Stomach smooth muscle (tissue), 2 donors: Measurements from ENCODE around the gene MAOB.

Experiments
- H3K27ac ChIP-seq: one replicate; pipeline ENCODE4 v1.7.0; 2013; ENCODE audit warnings: mild to moderate bottlenecking, low read length, inconsistent platforms
- H3K27me3 ChIP-seq, 2 donors: one replicate each; pipeline ENCODE4 v1.7.0; 2013; ENCODE audit warnings: low read length in 2 of 2; ENCODE audit not compliant: insufficient read depth in 2 of 2, control insufficient read depth in 1 of 2
- H3K36me3 ChIP-seq, 2 donors: one replicate each; pipeline ENCODE4 v1.7.0; 2013; ENCODE audit warnings: low read length in 2 of 2; ENCODE audit not compliant: control insufficient read depth in 2 of 2, insufficient read depth in 2 of 2
- H3K4me1 ChIP-seq: one replicate; pipeline ENCODE4 v1.7.0; 2013; ENCODE audit warnings: low read length; ENCODE audit not compliant: control insufficient read depth, insufficient read depth
- H3K4me3 ChIP-seq, 2 donors: one replicate each; pipeline ENCODE4 v1.7.0; 2013; ENCODE audit warnings: low read length in 2 of 2
- H3K9ac ChIP-seq, 2 donors: one replicate each; pipeline ENCODE4 v1.7.0; 2013; ENCODE audit warnings: low read length in 2 of 2, mild to moderate bottlenecking in 1 of 2
- H3K9me3 ChIP-seq, 2 donors: one replicate each; pipeline ENCODE4 v1.7.0; 2013; ENCODE audit warnings: low read length in 2 of 2; ENCODE audit not compliant: control insufficient read depth in 2 of 2
- donor health status: healthy.
- donor health status: Pancreatic carcinoma.

MAOB gene

GRCh38 chrX:43861750-43862149, 20.5 kb downstream of the MAOB start:
- Histone ChIP-seq H3K27me3 (peaks cover 0 to 4% of the 10 kb centered on the region in 2 donors), H3K36me3 (no peaks in the 10 kb centered on the region), H3K27ac (no peak overlapping the region), H3K4me3 (no peak overlapping the region), H3K4me1 (no peaks in the 10 kb centered on the region), H3K9me3 (no peaks in the 10 kb centered on the region), H3K9ac (no peak overlapping the region)

- Histone ChIP-seq H3K4me3 (no peak overlapping the region), H3K4me1 (no peaks in the 10 kb centered on the region), H3K9me3 (no peaks in the 10 kb centered on the region), H3K27ac (no peak overlapping the region), H3K9ac (no peak overlapping the region), H3K36me3 (no peaks in the 10 kb centered on the region), H3K27me3 (peaks cover 0 to 2% of the 10 kb centered on the region in 2 donors)
Measured at GRCh38 chrX:43860646-43861370, 21.4 kb downstream of the MAOB start.

GRCh38 chrX:43853225-43853828, 28.9 kb downstream of the MAOB start:
- no peaks in the 10 kb centered on the region for H3K36me3 ChIP-seq
- no peak overlapping the region for H3K27ac ChIP-seq
- H3K9me3 ChIP-seq, result no peaks in the 10 kb centered on the region
- H3K27me3 ChIP-seq, result peaks cover 0 to 5% of the 10 kb centered on the region in 2 donors
- no peak overlapping the region for H3K4me3 ChIP-seq
- peaks cover 3% of the 10 kb centered on the region for H3K4me1 ChIP-seq
- no peak overlapping the region for H3K9ac ChIP-seq

GRCh38 chrX:43850629-43851028, 31.6 kb downstream of the MAOB start:
- Histone ChIP-seq H3K9me3 (no peaks in the 10 kb centered on the region), H3K27me3 (peaks cover 0 to 5% of the 10 kb centered on the region in 2 donors), H3K9ac (no peak overlapping the region), H3K36me3 (no peaks in the 10 kb centered on the region), H3K4me3 (no peak overlapping the region), H3K27ac (no peak overlapping the region), H3K4me1 (peaks cover 3% of the 10 kb centered on the region)

- peaks cover 3% of the 10 kb centered on the region for H3K4me1 ChIP-seq
- H3K4me3 ChIP-seq, result no peak overlapping the region
- H3K9me3 ChIP-seq, result no peaks in the 10 kb centered on the region
- H3K27me3 ChIP-seq, result peaks cover 0 to 5% of the 10 kb centered on the region in 2 donors
- H3K36me3 ChIP-seq, result no peaks in the 10 kb centered on the region
- no peak overlapping the region for H3K27ac ChIP-seq
- H3K9ac ChIP-seq, result no peak overlapping the region
Measured at GRCh38 chrX:43849173-43849572, 33.1 kb downstream of the MAOB start.

DNA sequence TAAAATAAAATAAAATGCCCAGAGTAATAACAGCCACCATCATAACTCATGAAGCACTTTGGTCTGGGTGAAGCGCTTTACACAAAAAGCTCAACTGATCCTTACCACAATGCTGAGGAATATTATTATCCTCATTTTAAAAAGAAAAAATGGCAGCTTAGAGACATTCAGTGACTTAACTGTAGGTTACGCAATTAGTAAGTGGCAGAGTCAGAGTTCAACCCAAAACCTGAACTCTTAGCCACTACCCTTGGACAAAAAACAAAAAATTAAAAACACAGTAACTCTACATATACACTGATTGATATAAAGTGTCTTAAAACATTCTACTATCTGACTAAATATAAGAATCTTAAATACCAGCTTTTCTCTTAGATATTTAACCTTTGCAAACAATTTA, 34.9 kb downstream of the MAOB start:
- H3K36me3 ChIP-seq, result no peaks in the 10 kb centered on the region
- no peak overlapping the region for H3K27ac ChIP-seq
- H3K9ac ChIP-seq, result no peak overlapping the region
- peaks cover 3% of the 10 kb centered on the region for H3K4me1 ChIP-seq
- H3K9me3 ChIP-seq, result no peaks in the 10 kb centered on the region
- H3K4me3 ChIP-seq, result no peak overlapping the region
- peaks cover 0 to 5% of the 10 kb centered on the region in 2 donors for H3K27me3 ChIP-seq

- Histone ChIP-seq H3K9ac (no peak overlapping the region), H3K36me3 (no peaks in the 10 kb centered on the region), H3K9me3 (no peaks in the 10 kb centered on the region), H3K4me1 (peaks cover 3% of the 10 kb centered on the region), H3K27me3 (peaks cover 0 to 5% of the 10 kb centered on the region in 2 donors), H3K4me3 (no peak overlapping the region), H3K27ac (no peak overlapping the region)
Measured at GRCh38 chrX:43846558-43846957, 35.7 kb downstream of the MAOB start.

GRCh38 chrX:43845776-43846175, 36.5 kb downstream of the MAOB start:
- no peaks in the 10 kb centered on the region for H3K9me3 ChIP-seq
- H3K27ac ChIP-seq, result no peak overlapping the region
- H3K4me3 ChIP-seq, result no peak overlapping the region
- no peak overlapping the region for H3K9ac ChIP-seq
- H3K4me1 ChIP-seq, result peaks cover 3% of the 10 kb centered on the region
- H3K36me3 ChIP-seq, result no peaks in the 10 kb centered on the region
- H3K27me3 ChIP-seq, result peaks cover 0 to 5% of the 10 kb centered on the region in 2 donors

- peaks cover 0 to 3% of the 10 kb centered on the region in 2 donors for H3K27me3 ChIP-seq
- H3K4me1 ChIP-seq, result no peaks in the 10 kb centered on the region
- H3K9me3 ChIP-seq, result no peaks in the 10 kb centered on the region
- H3K27ac ChIP-seq, result no peak overlapping the region
- no peaks in the 10 kb centered on the region for H3K36me3 ChIP-seq
- H3K4me3 ChIP-seq, result no peak overlapping the region
- no peak overlapping the region for H3K9ac ChIP-seq
Measured at GRCh38 chrX:43840265-43840664, 42.0 kb downstream of the MAOB start.

- Histone ChIP-seq H3K9ac (no peak overlapping the region), H3K27ac (no peak overlapping the region), H3K4me1 (no peaks in the 10 kb centered on the region), H3K27me3 (peaks cover 0 to 3% of the 10 kb centered on the region in 2 donors), H3K36me3 (no peaks in the 10 kb centered on the region), H3K4me3 (no peak overlapping the region), H3K9me3 (no peaks in the 10 kb centered on the region)
Measured at GRCh38 chrX:43836435-43837184, 45.6 kb downstream of the MAOB start.
